GM10266 (cell line): ENCODE results near the gene MLLT1.

Source experiments
- DNase-seq: peaks from one replicate; pipeline ENCODE4 v3.0.0; 2012; ENCODE audit errors: extremely low spot score
- TF ChIP-seq, protein P1 (sequence below): IDR thresholded peaks from 2 replicates; pipeline ENCODE4 v1.5.1; 2012; ENCODE audit warnings: mild to moderate bottlenecking, low read depth; ENCODE audit not compliant: control insufficient read depth, insufficient read depth; ENCODE audit errors: missing control alignments

Gene MLLT1

DNA sequence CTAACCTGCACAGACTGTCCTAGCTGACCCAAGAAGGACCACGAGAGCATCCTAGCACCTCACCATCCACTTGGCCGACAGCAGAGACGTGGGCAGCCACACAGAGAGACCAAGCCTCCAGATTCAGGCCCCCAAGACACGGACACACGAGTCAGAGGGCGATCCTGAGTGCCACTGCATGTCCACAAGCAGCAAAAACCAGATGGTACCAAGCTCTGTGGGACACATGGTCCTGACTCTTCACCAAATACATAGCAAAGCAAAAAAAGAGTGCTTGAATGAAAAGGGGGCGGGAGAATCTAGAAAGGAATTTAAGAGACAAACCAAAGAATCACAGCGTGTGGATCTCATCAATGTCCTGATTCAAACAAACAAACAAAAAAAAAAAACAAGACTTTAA is 45.2 kb downstream of the MLLT1 start:
- DNase-seq: no peak
- TF ChIP-seq, protein P1, sequence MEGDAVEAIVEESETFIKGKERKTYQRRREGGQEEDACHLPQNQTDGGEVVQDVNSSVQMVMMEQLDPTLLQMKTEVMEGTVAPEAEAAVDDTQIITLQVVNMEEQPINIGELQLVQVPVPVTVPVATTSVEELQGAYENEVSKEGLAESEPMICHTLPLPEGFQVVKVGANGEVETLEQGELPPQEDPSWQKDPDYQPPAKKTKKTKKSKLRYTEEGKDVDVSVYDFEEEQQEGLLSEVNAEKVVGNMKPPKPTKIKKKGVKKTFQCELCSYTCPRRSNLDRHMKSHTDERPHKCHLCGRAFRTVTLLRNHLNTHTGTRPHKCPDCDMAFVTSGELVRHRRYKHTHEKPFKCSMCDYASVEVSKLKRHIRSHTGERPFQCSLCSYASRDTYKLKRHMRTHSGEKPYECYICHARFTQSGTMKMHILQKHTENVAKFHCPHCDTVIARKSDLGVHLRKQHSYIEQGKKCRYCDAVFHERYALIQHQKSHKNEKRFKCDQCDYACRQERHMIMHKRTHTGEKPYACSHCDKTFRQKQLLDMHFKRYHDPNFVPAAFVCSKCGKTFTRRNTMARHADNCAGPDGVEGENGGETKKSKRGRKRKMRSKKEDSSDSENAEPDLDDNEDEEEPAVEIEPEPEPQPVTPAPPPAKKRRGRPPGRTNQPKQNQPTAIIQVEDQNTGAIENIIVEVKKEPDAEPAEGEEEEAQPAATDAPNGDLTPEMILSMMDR: no peak

DNA sequence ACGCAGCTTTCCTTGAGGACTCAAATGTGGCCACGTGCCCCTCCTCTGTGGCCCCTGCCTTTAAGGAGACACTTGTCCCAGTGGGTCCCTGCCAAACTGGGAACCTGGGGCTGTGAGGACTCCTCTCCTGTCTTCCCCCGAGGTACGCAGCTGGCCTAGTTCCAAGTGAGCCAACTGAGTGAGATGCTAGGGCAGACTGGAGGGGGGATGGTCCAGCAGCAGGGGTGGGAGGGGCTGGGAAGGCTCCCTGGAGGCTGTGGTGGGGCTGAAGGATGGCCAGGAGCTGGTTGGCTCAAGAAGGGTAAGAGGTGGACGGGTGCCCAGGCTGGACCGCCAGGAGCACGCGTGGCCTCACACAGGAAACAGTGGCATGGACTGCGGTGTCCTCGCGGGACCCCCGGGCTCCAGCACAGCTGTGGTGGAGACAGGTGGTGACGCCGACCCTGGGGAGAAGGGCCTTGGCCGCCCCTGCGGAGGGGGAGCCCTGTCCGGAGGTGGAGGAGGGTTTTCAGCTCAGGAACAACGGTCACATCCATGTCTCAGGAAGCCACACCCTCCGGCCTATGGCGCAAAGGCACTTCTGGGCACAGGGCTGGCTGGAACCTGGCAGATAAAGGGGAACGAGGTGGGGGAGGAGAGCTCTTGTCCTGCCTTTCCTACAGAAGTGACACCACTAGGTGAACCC is 45.8 kb downstream of the MLLT1 start:
- TF ChIP-seq, protein P1: no peak
- no peak for DNase-seq

DNA sequence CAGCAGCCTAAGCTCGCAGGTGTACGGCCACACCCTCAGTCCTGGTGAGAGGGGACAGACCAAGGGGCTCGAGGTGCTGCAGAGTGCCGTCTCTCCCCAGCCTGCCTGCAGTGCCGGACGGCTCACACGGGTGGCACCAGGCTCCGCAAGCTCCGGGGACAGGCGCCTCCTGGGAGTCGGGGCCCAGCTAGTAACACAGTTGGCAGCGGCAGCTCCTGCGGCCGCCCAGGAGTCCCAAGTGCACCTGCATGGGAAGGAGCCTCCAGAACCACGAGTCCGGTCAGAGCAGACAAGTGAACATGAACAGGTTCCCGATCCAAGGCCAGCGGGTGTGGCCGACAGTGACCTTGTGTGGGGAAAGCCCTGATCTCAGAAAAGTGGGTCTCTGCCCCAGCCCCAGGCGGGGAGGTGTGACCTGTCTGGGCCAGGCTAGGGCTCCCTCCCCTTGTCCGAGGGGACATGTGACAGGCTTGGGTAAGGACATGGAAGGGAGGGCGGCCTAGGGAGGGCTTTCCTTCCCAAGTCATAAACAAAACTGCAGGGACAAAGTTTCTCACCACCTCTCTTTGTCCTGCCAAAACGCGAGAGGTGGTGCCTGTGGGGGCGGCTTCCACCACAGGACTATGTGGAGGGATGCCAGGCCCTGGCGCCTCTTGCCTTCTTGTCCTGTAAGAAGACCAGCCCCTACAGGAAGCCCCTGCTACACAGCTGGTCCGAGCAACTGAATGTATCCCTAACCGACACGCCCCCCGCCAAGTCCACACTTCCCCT is 46.5 kb downstream of the MLLT1 start:
- TF ChIP-seq, protein P1: no peak
- DNase-seq: no peak

DNA sequence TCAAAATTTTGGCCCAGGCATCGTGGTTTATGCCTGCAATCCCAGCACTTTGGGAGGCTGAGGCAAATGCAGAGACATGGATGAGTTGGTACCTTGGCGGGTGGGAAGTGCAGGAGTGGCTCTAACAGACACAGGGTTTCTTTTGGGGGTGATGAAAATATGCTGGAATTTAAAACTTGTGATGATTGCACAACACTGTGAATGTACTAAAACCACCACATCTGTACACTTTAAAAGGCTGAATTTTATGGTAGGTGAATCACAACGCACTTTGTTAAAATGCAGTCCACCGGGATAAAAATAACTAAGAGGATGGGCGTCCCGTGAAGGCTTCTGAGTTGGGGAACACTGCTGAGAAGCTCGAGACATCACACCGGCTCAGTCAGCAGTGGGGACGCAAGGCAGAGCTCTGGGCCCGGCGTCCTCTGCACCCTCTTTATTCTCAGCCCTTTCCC is 47.1 kb downstream of the MLLT1 start:
- TF ChIP-seq, protein P1: no peak

DNA sequence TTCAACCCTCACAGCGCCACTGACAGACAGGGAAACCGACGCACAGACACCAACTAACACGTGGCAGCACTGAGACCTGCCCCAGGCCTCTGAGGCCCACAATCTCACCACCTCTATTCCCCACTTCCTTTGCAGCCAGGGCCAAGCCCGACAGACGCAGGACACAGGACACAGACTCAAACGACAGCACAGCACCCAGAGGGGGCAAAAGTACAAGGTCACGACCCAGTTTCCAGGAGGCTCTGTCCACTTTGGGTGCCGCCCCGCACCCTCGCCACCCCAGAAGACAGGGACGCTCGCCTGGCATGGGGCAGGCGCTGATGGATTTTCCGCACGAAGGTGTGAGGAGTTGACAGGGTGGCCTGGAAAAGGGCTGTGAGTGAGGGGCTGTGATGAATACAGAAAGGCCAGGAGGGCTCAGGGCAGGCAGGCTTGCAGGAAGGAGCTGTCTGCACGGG is 48.8 kb downstream of the MLLT1 start:
- TF ChIP-seq, protein P1: no peak
- no peak for DNase-seq

More for the DNA sequence above, 47.1 kb downstream of the MLLT1 start:
- DNase-seq: no peak

DNA sequence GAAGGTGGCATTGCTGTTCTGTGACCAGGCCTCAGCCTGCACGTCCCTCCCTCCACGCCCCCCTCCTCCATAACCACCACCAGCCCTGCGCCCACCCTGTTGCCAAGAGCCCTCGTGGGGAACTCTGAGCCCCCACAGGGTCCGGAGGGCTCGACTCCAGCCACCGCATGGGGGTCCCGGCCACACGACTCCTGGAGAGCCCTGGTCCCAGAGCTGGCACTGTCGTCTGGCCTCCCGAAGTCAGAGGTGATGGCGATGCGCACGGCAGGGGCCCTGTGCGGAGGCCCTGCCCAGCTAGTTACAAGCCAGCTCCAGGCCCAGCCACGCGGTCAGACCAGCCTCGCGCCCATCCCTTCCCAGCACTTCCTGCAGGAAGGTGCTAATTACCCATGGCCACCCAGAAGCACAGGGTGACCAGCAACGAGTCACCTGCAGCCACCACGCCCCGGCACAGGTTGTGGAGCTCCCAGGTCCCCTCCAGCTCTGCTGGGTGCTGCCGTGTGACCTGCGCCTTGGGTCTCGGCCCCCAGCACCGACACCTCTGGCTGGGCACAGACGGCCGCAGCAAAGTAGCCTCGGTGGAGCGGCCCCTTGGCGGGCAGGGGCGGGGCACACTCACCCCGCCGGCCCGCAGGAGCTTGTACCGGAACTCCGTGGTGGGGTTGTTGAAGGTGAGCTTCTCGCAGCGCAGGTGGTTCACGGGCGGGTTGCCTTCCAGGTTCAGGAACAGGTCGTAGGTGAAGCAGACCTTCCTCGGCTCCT is 49.6 kb downstream of the MLLT1 start:
- DNase-seq: no peak
- TF ChIP-seq, protein P1: no peak
